Nephron progenitor cell (in vitro differentiated cells): ENCODE data around the gene MKKS.

Source experiments
- DNase-seq: peaks from one replicate; pipeline ENCODE4 v3.0.0; 2021
- H3K27ac Mint-ChIP-seq: 2 replicates; pipeline ENCODE4 v1.8.0; 2021; ENCODE audit warnings: mild to moderate bottlenecking, moderate library complexity, mixed read lengths
- H3K27me3 Mint-ChIP-seq: 2 replicates; pipeline ENCODE4 v1.8.0; 2021; ENCODE audit warnings: mild to moderate bottlenecking, low read depth, mixed read lengths; ENCODE audit not compliant: poor library complexity
- H3K36me3 Mint-ChIP-seq: 2 replicates; pipeline ENCODE4 v1.8.0; 2021; ENCODE audit warnings: low read depth, mixed read lengths
- H3K4me1 Mint-ChIP-seq: 2 replicates; pipeline ENCODE4 v1.8.0; 2021; ENCODE audit warnings: mixed read lengths
- H3K4me3 Mint-ChIP-seq: 2 replicates; pipeline ENCODE4 v1.8.0; 2021; ENCODE audit warnings: mild to moderate bottlenecking, moderate library complexity, mixed read lengths
- H3K9me3 Mint-ChIP-seq: 2 replicates; pipeline ENCODE4 v1.8.0; 2021; ENCODE audit warnings: mild to moderate bottlenecking, moderate library complexity, mixed read lengths
- CTCF ChIP-seq: fragments of 200-600 bp; sonication (generic); IDR thresholded peaks from 2 replicates; pipeline ENCODE4 v1.5.0; 2021; ENCODE audit warnings: antibody characterized with exemption

MKKS gene

DNA sequence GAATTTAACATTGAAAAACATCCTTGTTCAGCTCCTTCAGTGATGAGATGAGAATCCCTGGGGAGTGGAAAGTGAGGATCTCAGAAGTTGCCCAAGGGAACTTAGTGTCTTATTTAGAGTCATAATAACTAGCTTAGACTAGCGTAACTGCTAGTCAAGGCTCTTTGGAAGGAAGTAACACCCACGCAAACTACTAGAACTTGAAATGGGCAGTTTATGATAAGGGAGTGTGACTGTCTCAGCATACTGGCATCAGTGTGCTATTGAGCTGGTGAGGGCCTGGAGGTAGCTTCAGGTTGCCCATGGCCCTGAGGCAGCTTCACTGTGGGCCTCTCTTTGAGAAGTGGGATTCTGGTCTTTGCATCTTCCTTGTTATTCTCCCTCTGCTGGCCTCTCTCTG is 41.2 kb upstream of the MKKS start:
- Mint-ChIP-seq H3K4me1 (peaks cover 34% of the 10 kb centered on the region), H3K27me3 (peaks cover 2% of the 10 kb centered on the region), H3K9me3 (no peaks in the 10 kb centered on the region), H3K27ac (no peak overlapping the region), H3K36me3 (peaks cover 9% of the 10 kb centered on the region), H3K4me3 (no peak overlapping the region)
- no peak for DNase-seq
- TF ChIP-seq CTCF = no peak

DNA sequence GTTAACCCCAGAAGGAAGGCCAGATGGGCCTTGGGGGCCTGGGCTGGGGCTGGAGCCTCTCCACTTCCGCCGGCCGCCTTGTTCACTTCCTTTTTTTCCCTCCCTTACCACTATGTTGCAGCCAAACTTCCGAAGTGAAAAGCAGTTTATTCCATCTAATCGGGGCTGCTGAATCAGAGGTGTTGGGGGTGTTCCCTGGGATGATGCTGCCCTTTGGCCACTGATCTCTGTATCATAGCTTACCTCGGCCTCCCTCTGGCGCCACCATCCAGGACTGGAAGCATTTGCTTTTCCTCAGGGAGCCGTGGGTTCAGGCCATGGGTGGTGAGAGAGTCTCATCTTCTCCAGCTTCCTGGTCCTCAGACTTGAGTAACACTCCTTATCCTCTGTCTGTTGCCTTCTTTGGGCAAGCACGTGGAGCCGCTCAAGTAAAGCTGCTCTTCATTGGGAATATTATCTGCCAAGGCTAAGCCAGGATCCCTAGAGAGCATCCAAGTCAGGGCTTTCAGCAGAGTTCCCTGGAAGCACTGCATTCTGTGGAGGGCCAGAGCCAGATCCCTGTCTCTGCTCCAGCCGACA is 40.7 kb upstream of the MKKS start:
- no peak overlapping the region for H3K4me3 Mint-ChIP-seq
- DNase-seq = no peak
- H3K4me1 Mint-ChIP-seq = peaks cover 40% of the 10 kb centered on the region
- H3K27ac Mint-ChIP-seq = peak overlapping the region; percentile 19
- no peak for TF ChIP-seq CTCF
- H3K36me3 Mint-ChIP-seq = peaks cover 9% of the 10 kb centered on the region
- peaks cover 2% of the 10 kb centered on the region for H3K27me3 Mint-ChIP-seq
- no peaks in the 10 kb centered on the region for H3K9me3 Mint-ChIP-seq

DNA sequence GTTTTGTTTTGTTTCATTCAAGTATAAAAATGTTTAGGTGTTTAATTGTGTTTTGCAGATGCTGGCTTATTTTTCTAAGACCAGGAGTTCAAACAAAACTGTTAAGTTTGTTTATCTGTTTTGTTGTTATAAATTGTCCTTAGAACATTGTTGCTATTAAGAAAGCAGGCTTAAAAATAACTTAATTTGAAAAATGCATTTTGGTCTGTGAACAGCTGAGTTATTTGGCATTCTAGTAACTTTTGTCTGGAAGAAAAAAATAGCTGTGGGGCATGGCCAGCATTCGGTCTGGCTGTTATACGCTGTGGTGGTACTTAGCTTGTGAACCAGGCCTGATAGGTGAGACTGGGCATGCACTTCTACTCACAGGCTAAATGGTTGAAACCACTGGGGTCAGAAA is 38.8 kb upstream of the MKKS start:
- DNase-seq = no peak
- Mint-ChIP-seq H3K27ac (peak overlapping the region; percentile 66), H3K4me1 (peaks cover 49% of the 10 kb centered on the region), H3K4me3 (no peak overlapping the region), H3K9me3 (no peaks in the 10 kb centered on the region), H3K36me3 (peaks cover 9% of the 10 kb centered on the region), H3K27me3 (peaks cover 2% of the 10 kb centered on the region)
- no peak for TF ChIP-seq CTCF

DNA sequence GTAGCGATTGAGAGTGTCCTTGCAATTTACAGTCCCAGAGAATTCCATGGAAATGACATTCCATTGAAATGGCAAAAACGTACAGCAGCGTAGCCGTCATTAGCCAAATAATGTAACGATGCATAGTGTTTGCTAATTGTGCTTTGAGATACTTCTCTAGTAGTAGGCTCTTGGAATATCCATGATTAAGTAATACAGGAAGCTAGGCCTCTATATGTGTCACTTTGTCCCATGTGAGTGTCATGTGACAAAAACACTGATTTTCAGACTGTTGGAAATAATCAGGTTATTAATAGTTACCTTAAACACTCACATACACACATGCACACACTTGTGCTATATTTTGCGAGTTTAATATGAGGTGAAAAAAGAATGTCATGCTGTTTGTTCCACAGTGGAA is 36.3 kb upstream of the MKKS start:
- DNase-seq = no peak
- peaks cover 2% of the 10 kb centered on the region for H3K27me3 Mint-ChIP-seq
- H3K27ac Mint-ChIP-seq = peak overlapping the region; percentile 68
- H3K4me3 Mint-ChIP-seq = no peak overlapping the region
- H3K9me3 Mint-ChIP-seq = no peaks in the 10 kb centered on the region
- H3K4me1 Mint-ChIP-seq = peaks cover 72% of the 10 kb centered on the region
- no peak for TF ChIP-seq CTCF
- peaks cover 9% of the 10 kb centered on the region for H3K36me3 Mint-ChIP-seq

DNA sequence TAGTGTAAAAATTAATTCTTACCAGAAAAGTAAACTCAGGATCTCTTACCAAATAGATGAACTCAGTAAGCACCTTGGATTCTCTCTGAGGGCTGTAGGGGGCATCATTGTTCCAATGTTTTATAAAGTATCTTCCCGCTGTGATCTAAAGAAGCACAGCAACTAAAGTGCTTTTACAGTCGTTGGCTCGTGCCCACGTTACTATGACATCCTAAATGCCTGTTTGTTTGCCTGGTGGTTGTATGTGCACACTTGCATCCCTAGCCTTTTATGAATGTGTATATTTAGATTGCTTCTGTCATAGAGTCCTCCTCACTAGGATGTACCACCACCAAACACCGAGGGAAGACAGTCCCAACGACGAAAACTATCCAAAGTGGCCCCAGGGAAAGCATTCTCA is 35.6 kb upstream of the MKKS start:
- Mint-ChIP-seq H3K4me3 (no peak overlapping the region), H3K9me3 (peaks cover 2% of the 10 kb centered on the region), H3K27me3 (peaks cover 2% of the 10 kb centered on the region), H3K36me3 (peaks cover 12% of the 10 kb centered on the region), H3K27ac (peak overlapping the region; percentile 68), H3K4me1 (peaks cover 67% of the 10 kb centered on the region)
- peak; percentile 59 for TF ChIP-seq CTCF
- peak; percentile 14 for DNase-seq

DNA sequence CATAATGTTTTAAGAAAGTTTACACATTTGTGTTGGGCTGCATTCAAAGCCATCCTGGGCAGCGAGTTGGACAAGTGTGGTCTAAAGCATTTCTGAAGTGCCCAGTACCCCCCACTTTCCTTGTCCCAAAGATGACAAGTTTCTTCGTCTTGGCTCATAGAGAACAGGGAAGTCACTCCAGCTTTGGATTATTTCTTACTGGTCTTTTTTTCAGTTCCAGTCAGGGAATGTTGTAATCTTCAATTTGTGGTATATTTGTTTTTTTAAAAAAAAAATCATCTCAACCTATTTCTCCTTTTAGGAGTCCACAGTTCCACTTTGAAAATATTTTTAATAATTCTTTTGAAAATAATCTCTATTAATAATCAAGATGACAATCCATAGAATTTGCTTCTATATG is 35.0 kb upstream of the MKKS start:
- peaks cover 14% of the 10 kb centered on the region for H3K36me3 Mint-ChIP-seq
- TF ChIP-seq CTCF = no peak
- no peak overlapping the region for H3K27ac Mint-ChIP-seq
- no peaks in the 10 kb centered on the region for H3K27me3 Mint-ChIP-seq
- peaks cover 61% of the 10 kb centered on the region for H3K4me1 Mint-ChIP-seq
- DNase-seq = no peak
- H3K4me3 Mint-ChIP-seq = no peak overlapping the region
- H3K9me3 Mint-ChIP-seq = peaks cover 3% of the 10 kb centered on the region
